Activated CD8-positive, alpha-beta memory T cell treated with anti-CD3 and anti-CD28 coated beads, Interleukin-2, amount 50 U/mL, for 48 hours (primary cell): ENCODE results near the gene COPG1.
A peak's percentile ranks its signal among the peaks of the same experiment; 100 is the strongest.

Source experiments
- DNase-seq: peaks from one replicate; pipeline ENCODE4 v3.0.0-alpha.2; 2020

Gene COPG1

DNA sequence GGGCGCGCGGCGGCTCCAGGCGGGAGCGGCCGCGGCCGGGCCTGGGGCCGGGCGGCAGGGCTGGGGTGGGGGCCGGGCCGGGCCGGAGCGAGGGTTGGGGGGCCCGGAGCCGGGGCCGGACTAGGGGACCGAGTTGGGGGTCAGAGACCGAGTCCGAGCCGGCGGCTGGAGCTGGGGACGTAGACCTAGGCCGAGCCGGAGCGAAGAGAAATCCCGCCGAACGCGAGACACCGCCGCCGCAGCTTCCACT lies 66.5 kb downstream of the COPG1 start:
- no peak for DNase-seq

DNA sequence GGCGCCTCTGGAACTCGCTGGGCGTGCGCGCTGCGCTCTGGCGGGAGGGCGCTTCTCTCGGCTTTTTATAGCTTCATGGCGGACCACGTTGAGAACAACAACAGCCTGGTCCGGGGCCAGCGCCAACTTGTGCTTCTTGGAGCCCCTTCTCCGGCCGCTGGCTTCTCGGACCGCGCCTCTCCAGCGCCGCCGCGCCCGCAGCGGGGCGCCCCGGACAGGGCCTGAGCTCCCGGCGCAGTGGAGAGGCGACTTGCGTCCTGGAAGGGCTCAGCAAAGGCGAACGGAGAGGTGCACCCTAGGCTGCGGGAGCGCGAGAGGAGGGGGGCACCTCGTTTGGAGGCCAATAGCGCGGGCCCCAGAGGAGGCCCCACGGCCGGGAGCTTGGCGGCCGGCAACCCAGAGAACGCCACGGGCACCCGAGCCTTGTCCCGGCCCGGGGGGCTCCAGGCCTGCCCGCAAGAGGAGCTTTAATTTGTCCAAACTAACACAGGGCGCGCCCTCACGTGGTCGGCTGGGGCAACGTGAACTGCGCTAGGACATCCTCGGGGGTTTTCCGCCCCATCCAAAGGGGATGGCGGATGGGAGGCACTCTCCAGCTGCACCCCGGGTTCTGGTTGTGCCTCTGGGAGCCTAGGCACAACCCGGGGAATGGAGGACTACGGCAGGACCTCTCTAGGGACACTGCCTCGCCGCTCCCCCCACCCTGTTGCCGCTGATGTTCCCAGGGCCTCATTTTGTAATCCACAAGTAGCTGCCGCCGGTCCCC lies 67.0 kb downstream of the COPG1 start:
- peak; percentile 100 for DNase-seq

DNA sequence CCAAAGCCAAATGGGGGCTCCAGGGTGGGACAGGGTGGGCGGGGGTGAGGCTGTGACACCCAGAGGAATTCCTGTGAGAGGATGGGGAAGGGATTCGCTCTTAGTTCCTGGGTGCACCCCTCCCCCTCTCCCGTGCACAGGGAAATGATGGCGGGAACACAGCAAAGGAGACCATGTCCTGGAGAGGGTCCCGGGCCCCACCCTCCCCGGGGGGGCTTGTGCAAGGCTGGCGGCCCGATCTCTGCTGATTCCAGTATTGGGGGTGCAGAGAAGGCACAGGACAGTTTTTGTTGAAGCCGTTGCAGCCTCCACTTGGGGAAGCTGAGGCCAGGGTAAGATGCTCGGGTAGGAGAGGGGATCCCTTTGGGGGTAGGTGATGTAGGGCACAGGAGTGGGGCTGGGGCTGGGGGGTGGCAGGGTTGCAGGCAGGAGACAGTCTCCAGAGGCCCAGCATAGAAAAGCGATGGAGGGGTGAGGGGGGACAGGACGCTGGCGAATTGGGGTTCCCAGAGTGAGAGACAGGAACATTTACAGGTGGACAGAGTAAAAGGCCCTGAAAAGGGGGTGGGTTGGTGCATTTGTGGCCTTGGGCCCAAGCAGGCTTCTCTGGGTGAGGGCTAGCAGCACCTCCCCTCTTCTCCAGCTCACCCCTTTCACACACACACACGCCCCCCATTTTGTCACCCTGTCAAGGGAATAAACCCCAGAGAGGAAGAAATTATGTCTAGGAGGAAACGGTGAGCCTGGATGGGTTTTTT lies 67.8 kb downstream of the COPG1 start:
- no peak for DNase-seq

DNA sequence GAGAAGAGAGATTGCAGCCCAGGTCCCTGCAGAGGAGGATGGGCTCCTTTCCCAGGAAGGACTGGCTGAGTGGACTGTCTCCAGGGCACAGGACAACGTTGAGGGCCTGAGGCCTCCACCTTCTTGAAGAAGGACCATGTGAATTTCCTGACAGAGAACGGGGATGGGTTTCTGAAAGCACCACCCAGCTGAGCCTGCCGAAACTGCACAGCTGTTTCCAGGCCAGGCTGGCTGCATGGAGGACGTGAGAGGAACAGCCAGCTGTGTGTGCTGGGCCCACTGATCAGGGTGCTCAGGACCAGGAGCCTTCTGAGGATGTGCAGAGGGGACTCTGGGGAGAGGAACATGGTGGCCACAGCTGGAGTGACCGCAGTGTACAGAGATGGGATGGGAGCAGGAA lies 68.4 kb downstream of the COPG1 start:
- DNase-seq, result no peak

DNA sequence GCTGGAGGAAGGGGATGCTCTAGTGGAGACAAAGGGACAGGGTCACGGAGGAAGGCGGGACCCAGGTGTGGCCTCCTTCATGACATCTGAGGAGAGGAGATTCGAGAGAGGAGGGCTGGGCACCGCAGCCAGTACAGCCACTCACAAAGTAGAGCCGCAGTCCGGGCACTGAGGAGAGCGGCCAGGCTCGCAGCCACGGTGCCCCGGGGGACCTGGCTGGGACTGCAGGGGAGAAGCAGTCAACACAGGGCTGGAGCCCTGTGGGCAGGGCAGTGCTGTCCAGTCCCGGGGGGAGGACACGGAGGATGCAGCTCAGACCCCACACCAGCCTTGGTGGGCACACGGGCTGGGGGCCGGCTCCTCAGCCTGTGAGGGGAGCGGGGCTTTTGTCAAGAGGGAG lies 69.5 kb downstream of the COPG1 start:
- no peak for DNase-seq

DNA sequence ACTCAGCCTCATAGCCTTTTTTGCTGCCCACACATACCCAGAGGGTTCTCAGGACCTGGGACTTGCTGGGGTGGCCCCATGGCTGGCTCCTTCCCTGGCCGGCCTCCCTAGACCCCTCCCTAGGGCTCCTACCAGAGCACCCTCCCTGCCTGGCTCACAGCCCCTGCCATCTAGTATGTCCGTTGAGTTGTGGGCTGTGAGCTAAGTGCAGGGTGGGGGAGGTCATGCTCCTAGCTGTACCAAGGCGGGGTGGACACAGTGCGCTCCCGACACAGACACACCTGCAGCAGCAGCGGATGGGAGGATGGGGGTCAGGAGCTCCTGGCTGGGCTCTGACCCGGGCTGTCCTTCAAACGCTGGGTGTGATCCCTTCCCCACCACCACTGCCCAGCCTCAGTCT lies 70.9 kb downstream of the COPG1 start:
- no peak for DNase-seq

DNA sequence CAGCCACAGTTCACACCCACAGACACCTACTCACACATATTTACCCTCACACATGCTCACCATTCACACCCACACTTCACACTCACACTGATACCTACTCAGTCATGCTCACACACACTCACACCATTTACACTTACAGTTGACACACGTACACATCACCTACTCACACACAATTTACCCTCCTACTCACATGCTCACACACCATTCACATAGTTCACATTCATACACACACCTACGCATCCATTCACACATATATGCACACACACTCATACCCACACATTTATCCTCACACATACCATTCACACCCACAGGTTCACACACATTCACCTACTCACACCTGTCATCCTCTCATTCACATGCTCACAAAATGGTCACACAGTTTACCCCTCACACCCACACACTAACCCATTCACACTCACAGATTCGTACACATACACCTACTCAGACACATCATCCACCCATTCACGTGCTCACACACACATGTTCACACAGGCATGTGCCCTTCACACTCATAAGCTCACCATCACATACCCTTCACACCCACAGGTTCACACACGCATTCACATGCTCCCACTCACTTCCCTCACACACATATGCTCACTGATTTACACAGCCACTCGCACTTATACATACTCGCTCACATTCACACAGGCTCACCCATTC lies 71.5 kb downstream of the COPG1 start:
- no peak for DNase-seq

DNA sequence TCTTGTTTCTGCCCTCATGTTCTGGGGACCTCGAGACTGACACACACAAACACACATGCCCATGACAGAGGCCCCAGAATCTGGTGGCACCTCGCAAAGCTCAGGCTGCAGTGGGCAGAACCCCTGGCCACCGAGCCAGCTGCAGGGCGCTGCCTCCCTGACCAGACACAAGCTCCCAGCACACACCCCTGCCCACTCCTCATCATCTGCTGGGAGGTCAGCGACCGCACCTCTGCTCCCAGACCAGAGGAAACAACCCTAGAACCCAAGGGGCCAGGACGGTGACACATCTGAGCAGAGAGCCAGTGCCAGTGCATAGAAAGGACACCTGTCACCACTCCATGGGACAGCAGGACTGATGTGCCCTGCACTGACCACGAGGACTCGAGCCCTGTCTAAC lies 72.5 kb downstream of the COPG1 start:
- no peak for DNase-seq

DNA sequence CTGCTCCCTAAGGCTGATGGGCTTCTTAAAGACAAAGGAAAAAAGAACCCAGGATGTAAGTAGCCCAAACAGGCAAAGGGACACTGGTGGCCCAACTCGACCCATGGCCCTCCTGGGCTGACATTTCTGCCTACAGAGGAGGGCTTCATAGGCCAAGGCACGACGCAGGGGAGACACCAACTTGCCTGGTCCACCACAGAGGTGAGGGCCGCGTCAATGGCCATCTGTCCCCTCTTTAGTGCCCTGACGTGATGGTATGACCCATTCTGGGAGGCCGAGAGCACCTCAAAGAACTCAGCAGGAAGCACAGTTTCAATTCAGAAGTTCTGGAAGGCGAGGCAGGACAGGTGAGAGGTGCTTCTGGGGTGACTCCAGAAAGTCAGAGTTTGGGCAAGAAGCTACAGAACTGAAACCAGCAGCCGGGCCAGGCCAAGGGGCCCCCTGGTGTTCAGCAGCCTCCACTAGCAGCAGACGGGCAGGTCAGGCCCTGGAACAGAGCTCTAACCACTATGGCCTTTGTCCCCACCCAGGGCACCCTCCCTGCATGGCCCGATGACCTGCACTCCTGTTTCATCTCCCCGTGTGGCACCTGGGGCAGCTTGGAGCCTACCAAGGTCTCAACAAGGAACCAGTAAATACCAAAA lies 74.4 kb downstream of the COPG1 start:
- no peak for DNase-seq

DNA sequence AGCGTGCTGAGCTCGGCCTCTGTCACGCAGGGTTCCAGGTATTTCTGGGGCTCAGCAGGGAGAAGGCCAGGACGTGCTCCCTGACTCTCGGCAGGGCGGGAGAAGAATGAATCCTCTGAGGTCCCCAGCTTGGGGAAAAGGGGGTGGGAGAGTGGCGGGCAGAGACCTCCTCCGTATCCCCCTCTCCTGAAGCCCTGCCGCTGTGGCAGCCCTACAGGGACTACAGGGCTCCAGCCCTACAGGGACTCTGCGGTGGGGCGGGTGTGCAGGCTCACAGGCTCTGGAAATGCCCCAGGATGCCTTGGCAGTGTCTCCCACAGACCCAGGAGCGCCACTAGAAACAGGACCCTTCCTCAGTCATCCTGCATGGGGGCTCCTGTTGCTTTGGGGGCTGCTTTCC lies 75.4 kb downstream of the COPG1 start:
- DNase-seq, result no peak

DNA sequence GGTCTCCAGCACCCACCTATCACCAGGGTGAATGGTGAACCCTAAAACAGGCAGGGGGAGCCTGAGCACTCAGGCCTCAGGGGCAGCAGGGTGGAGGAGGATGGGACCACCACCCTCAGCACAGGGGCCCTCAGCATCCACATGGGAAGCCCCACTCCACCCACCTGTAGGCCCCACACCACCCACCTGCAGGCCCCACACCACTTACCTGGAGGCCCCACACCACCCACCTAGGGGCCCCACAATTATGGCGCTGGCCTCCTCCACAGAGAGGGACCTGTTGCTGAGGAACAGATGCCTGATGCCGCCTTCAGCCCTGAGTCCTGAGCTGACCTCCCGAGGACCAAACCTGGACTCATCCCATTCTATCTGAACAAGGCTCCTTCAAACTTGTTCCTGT lies 76.0 kb downstream of the COPG1 start:
- no peak for DNase-seq

DNA sequence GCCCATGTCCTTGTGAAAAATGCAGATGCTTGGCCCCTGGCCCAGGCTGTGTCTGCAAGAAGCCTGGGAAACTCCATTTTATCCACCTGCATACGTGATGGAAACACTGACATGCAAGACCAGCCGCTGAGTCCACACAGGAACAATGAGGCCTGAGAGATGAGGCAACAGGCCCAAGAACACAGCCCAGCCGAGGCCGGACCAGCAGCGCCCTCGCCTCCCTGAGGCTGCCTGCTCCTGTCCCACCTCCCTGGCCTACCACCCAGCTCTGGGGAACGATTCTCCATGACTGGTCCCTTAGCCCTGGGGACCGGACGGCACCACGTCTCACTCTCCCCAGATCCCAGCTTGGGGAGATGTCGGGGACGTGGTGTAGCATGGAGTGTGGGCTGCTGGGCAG lies 76.7 kb downstream of the COPG1 start:
- no peak for DNase-seq

DNA sequence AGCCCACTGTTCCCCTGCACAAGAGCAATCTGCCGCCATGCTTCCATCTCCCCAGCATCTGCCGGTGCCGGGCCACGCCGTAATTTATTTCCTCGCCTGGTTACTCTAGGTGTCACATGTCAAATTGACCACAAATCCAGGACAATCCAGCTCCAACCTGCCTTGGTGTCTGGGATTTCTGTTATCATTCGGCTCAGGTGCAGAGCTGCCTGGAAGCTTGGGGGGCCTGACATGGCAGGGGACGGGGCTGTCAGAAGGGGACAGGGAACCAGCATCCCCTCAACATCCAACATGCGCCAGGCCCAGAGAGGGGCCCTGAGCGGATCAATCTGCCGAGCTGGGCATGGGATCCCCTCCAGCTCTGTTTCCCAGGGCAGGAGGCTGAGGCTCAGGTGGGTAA lies 77.2 kb downstream of the COPG1 start:
- no peak for DNase-seq
